GM19025 (cell line): ENCODE data around the gene KCTD16.

Experiments
- ATAC-seq: cut with Tn5 transposase; IDR thresholded peaks from one replicate; pipeline ENCODE4 v1.9.1; 2021; ENCODE audit warnings: mild to moderate bottlenecking, low read depth, moderate library complexity; ENCODE audit not compliant: unreplicated experiment

The KCTD16 gene

GRCh38 chr5:144205141-144205551 is 34.5 kb downstream of the KCTD16 start:
- no peak for ATAC-seq

- ATAC-seq: no peak
Observed at GRCh38 chr5:144206141-144206540, 35.5 kb downstream of the KCTD16 start.

DNA sequence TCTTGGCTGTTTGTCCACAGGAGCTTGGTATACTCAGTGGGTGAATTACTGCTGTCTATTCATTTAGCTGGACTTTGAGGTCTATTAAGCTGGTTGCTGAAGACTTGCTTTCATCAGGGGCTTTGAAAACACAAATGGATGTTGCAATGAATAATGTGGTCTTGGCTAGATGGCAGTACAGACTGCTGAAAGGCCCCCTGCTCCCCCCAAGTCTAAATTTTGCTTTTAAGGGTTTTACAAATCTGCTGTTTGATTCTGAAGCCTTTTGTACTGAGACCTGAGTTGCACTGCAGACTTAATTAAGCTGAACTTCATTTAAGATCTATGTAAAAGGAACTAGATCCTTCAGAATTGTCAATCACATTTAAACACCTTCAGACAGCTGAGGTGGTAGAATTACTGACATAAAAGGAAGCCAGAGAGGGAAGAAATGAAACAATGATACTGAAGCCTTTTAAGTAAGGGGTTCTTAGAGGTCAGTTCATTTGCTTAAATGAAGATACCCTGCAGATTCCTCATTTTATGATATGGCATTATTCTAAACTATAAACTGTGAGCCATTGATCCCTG is 37.3 kb downstream of the KCTD16 start:
- ATAC-seq: no peak

GRCh38 chr5:144209361-144209760 is 38.7 kb downstream of the KCTD16 start:
- no peak for ATAC-seq

- ATAC-seq: no peak
Observed at GRCh38 chr5:144210655-144211054, 40.0 kb downstream of the KCTD16 start.

GRCh38 chr5:144219869-144220268 is 49.2 kb downstream of the KCTD16 start:
- no peak for ATAC-seq

- ATAC-seq: no peak
Observed at GRCh38 chr5:144227363-144227999, 56.8 kb downstream of the KCTD16 start.

- no peak for ATAC-seq
Observed at GRCh38 chr5:144230806-144231205, 60.1 kb downstream of the KCTD16 start.

DNA sequence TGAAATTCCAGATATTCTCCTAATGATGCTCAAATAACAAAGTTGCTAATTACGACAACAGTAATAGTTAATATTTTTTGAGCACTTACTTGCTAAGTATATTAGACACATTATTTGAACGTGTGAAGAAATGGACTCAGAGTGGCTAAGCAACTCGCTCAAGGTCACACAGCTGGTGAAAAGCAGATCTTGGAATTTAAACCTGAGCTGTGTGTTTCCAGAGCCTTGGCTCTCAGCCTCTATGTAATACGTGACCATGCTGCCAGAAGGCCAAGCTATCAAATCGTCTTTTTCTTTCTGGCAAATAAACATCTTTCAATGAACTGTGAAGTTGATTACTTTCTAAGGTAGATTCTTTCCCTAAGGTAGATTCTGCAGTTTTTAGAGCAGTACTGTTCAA is 61.6 kb downstream of the KCTD16 start:
- no peak for ATAC-seq

DNA sequence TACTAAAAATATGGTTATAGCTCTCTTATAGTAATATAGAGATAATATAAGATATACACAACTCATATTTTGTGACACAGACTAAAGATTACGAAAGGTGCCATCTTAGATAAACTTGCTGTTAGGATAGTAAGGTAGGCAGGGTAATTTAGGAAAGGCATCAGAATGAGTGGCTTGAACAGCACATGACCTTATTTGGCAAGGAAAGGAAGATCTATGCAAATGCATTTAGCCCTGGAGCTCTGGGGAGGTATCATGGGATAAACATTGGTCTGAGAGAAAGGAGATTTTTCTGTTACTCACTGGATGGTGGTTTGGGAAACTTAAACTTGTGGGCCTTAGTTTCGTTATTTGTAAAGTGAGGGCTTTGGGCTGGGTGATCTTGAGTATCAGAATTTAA is 65.8 kb downstream of the KCTD16 start:
- ATAC-seq: no peak

DNA sequence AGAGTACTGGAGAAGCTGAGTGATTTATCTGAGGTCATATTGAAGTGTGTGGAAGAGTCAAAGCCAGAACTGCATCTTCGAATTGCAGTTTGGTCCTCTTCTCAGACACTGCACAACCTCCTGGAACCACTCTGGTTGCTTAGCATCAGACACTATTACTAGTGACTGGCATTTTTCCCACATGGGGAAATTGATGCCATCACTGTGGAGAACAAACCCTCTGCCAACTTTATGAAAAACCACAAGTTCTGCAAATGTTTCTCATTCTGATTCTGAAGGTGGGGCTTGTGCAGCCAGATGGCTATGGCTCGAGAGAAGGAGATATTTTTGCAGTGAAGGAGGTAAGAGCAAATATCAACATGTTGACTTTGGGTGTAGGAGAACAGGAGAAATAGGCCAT is 67.2 kb downstream of the KCTD16 start:
- no peak for ATAC-seq

GRCh38 chr5:144247131-144247530 is 76.5 kb downstream of the KCTD16 start:
- no peak for ATAC-seq

- ATAC-seq: no peak
Observed at GRCh38 chr5:144248015-144248414, 77.3 kb downstream of the KCTD16 start.

DNA sequence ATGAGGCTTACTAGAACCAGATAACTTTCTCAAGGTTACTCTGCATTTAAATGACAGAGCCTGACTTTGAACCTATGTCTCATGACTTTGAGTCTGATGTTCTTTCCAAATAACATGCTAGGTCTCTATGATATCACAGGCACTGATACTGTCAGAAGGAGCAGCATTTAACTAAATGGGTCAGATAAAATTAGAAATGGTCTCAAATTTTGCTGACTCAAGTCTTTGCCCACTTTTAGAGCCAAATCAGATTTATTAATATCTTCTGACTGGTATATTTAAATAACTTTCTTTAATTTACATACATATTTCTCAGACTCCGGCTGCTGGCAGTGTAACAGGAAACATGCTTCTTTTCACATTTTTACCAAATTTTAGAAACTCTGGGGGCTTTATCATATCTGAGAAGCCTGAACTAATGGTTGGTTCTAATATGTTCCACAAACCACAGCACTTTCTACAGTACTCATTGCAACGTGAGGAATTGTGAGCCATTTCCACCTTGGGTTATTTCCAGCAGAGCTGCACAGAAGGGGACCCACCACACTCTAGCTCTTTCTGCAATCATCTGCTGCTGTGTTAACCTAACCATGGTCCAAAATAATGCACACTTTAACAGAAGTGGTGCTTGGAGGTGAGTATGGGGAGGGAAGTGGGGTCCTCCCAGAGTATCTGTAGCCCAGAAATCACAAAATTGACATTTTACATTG is 79.2 kb downstream of the KCTD16 start:
- ATAC-seq: no peak

DNA sequence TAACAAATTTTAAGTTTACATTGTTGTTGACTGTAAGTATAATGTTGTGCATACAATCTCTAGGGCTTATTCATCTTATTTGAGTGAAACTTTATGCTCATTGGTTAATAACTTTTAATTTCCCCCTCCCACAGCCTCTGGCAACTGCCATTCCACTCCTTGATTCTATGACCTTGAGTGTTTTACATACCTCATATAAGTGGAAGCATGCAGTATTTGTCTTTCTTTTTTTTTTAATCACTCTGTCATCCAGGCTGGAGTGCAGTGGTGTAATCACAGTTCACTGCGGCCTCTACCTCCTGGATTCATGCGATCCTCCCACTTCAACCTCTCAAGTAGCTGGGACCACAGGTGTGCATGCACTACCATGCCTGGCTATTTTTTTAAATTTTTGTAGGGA is 83.9 kb downstream of the KCTD16 start:
- ATAC-seq: no peak

DNA sequence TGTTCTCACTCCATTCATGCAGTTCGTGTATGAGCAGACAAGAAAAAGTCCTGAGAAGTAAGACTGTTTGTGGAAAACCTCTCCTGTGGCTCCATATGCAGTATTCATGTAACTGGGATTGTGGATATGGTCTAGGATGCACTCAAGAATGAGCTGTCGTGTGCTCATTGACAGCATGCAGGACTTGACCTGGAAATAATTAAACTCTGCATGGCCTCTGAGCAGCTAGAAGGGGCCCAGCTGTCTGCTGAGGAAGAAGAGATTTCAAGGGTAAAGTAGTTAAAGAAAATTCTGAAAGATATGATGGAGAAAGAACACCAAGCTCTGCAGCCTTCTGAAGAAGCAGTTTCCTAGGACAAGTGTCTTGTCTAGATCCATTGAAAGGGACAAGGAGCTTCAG is 89.4 kb downstream of the KCTD16 start:
- no peak for ATAC-seq

DNA sequence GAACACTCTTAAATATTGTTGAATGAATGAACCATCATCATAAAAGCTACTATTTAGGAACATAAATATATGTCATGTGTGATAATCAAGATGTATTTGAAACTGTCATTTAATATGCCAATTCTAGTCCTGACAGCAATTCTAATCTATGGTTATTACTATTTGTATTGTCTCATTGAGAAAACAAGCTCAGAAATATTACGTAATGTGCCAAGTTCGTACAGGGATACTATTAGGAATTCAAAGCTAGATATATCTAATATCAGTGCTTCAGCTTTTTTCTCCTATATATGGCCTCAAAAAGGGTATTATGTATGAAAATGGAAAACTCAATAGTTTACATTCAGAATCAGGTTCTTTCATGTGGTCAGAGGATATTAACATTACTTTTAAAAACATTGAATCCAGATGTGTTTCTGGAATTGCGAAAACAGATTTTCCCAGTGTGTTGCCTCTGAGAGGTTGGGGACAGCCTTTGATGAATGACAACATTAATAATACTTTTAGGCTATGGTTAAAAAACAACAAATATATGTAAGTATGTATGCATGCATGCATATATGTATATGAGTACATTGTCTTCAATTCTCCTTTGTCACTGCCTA is 95.1 kb downstream of the KCTD16 start:
- ATAC-seq: no peak

- ATAC-seq: no peak
Observed at GRCh38 chr5:144267961-144268513, 97.4 kb downstream of the KCTD16 start.

DNA sequence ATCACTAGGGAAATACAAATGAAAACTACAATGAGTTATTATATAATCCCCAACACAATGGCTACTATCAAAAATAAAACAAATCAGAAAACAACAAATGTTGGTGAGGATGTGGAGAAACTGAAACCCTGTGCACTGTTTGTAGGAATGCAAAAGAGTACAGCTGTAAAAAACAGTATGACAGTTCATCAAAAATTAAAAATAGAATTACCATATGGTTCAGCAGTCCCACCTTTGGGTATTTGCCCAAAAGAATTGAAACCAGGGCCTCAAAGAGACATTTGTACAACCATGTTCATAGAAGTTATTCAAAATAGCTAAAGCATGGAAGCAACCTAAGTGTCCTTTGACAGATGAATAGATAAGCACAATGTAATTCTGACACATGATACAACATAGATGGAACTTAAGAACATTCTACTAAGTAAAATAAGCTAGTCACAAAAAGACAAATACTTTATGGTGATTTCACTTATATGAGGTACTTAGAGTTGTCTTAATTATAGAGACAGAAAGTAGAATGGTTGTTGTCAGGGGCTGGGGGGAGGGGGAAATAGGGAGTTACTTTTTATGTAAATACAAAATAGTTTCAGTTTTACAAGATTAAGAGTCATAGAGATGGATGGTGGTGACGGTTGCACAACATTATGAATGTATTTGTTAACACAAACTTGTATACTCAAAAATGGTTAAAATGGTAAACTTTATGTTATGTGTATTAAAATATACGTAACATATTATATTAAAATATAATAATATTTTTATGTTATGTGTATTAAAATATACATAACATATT is 102.8 kb downstream of the KCTD16 start:
- no peak for ATAC-seq

DNA sequence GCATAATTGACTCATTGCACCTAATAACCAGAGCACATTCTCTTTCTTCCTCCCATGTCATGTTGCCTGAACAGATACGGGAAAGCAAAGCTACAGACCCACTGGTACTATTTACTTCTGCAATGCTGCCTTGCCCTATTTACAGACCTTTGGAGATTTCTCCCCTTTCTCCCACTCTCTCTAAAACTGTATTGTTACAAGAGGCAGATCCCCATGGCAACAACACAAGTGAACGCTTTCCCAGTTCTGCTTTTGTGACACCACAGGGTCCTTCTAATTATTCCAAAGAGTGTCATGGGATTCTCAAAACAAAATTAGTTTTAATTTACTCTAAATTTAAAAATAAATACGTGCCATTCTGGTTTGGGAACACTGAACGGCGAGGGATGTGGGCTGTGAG is 104.7 kb downstream of the KCTD16 start:
- no peak for ATAC-seq
